Limb (tissue), 2 donors: Measurements from ENCODE around the gene OTUD7B.
"Not testable (repeated sequence)": the region's sequence is repeated elsewhere in the genome, so short reads cannot be mapped to it uniquely, and the experiment has no call there.

Source experiments
- DNase-seq, 2 donors: peaks; one replicate each; pipeline ENCODE4 v3.0.0-alpha.2; 2016; ENCODE audit errors: extremely low spot score in 2 of 2

Gene OTUD7B

DNA sequence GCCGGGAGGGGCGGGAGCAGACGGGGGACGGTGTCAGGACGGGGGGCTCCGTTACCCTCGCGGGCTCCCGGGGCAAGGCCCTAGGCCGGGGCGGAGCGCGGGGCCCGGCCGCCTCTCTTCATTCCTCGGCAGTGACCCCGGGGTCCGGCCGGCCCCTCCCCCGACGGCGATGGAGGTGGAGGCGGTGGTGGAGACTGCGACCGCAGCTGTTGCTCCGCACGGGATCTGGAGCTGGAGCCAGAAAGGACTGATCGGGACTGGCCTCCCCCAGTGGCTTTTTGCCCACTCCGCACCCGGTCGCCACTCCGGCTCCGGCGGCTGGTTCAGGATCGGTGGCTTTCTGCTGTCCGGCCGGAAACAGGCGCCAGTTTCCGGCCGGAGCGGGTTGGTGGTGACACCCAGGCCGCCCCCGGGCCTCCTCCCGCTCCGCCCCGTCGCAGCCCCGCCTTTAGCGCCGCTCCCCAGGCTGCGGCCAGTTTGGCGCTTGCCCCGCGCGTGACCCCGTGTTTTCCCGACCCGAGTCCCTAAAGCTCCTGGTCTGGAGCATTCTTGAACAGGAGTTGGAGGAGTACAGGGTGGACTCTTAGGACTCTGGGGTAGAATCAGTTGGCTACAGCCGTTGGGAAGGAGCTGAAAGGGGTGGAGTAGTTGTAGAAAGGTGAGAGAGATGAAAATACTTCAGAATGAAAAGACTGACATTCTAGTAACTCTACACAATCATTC, at the start of gene OTUD7B:
Gene OTUD7B, minus strand, starts transcription at position 334 of the 723 bp plus-strand sequence. CDS start 33,216 bp downstream, outside the sequence.
- peak; percentile 87 to 92 for DNase-seq

- no peak for DNase-seq
These were observed 49.7 kb upstream of the OTUD7B start for GRCh38 chr1:150060260-150060659.

DNA sequence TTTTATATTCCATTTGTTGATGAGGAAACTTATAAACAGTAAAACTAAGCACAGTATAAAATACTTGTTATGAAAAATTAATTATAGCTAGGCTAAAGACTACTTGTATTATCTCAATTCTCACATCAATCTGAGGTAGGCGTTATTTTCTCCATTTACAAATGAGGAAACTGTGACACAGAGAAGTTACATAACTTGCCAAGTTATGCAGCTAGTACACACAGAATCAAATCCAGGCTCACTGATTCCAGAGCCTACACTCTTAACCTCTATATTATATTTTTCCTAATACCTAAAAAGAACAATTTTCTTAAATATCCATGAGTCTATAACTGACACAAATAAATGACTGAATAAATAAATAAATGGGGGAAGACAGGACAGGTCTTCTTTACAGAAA, 45.9 kb upstream of the OTUD7B start:
- DNase-seq: no peak

- DNase-seq: not testable (repeated sequence)
These were observed 45.0 kb upstream of the OTUD7B start for GRCh38 chr1:150055507-150055906.

DNA sequence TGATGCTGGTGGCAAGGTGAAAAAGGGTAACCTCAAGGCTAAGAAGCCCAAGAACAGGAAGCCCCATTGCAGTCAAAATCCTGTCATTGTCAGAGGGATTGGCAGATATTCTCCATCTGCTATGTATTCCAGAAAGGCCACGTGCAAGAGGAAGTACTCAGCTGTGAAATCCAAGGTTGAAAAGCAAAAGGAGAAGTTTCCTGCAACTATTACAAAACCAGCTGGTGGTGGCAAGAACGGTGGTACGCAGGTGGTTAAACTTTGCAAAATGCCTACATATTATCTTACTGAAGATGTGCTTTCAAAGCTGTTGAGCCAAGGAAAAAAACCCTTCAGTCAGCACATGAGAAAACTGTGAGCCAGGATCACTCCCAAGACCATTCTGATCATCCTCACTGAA, 43.4 kb upstream of the OTUD7B start:
- no peak for DNase-seq

GRCh38 chr1:150051905-150052412, 41.4 kb upstream of the OTUD7B start:
- not testable (repeated sequence) for DNase-seq

DNA sequence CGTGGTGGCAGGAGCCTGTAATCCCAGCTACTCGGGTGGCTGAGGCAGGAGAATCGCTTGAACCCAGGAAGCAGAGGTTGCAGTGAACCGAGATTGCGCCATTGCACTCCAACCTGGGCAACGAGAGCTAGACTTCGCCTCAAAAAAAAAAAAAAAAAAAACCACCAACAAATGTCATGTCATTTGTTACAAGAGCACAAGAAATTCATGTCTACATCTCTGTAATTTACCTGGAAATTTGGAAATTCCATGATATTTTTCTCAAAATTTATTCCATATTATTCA, 40.5 kb upstream of the OTUD7B start:
- DNase-seq: no peak

- no peak for DNase-seq
These were observed 39.4 kb upstream of the OTUD7B start for GRCh38 chr1:150049926-150050325.

DNA sequence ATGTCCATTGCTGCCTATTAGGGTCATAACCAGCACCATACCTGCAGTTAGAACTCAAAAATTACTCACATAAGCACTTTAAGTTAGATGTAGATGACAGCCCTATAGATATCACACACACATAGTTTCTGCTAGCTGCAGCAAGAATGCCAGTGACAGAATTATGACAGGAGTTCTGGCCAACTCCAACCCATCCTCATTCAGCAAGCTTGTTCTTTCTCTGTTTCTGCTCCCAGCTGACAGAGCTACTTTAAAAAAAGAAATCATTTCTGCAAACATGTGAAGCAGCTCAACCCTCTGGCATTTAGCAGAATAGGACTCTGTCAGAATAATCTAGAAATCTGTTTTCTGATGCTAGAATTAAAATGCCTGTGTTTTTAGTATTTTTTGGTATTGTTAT, 23.8 kb upstream of the OTUD7B start:
- DNase-seq: no peak

DNA sequence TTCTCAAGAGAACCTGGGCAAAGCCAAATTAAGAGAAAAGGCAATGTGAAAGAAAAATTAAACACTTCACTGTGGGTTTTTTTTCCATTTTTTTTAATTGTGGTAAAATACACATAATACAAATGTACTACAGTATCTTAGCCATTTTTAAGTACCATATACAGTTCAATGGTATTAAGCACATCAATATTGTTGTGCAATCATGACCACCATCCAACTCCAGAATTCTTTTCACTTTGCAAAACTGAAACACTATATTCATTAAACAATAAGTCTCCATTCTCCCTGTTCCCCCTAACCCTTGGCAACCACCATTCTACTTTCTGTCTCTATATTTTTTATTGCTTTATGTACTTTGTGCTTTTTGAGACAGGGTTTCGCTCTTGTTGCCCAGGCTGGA, 17.8 kb upstream of the OTUD7B start:
- DNase-seq: no peak

GRCh38 chr1:150024156-150024555, 13.6 kb upstream of the OTUD7B start:
- no peak for DNase-seq

- no peak for DNase-seq
These were observed 11.8 kb upstream of the OTUD7B start for GRCh38 chr1:150022357-150022756.

- DNase-seq: no peak
These were observed 10.7 kb upstream of the OTUD7B start for GRCh38 chr1:150021191-150021694.

DNA sequence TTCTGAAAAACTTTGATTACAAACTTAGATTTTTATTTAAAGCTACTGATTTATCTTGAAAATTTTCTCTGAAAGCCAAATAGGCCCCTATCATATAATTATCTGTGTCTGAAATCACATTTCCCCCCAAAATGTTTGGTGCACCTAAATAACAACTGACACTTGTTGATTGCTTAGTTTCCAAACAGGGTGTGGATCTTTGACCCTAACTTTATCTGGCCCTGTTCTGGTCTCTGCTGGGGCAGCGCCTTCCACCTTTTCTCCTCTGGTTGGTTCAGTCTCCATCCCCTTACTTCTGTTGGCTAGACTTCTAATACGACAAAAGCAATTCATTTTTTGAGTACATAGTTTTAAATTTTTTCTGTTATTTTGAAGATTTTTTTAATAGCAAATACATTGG, 10.2 kb upstream of the OTUD7B start:
- no peak for DNase-seq

GRCh38 chr1:150018165-150018564, 7.6 kb upstream of the OTUD7B start:
- DNase-seq: no peak

DNA sequence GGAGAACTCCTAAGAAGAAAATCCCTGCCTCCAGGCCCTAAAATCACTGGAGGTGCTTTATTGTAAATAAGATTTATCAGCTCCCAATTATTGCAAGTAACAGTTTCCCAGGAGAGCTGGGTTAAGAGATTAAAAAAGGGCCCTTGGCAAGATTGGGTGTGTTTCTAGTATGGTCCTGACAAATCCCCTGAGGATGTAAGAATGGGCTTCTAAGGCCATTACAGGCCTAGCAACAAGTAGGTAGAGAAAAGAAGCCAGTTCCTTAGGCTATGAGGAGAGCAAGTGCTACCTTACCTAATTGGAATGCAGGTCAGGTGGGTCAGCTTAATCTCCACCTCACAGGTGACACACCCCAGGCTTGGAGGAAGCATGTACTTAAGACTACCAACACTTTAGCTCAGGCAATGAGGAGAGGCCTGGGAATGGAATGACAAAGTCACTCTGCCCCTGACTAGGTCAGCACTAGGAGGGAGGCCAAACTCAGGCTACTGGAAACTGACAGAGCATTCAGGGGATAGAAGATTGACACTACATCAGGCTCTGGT, 6.8 kb upstream of the OTUD7B start:
- no peak for DNase-seq

- DNase-seq: no peak
These were observed 5.2 kb upstream of the OTUD7B start for GRCh38 chr1:150015651-150016131.

DNA sequence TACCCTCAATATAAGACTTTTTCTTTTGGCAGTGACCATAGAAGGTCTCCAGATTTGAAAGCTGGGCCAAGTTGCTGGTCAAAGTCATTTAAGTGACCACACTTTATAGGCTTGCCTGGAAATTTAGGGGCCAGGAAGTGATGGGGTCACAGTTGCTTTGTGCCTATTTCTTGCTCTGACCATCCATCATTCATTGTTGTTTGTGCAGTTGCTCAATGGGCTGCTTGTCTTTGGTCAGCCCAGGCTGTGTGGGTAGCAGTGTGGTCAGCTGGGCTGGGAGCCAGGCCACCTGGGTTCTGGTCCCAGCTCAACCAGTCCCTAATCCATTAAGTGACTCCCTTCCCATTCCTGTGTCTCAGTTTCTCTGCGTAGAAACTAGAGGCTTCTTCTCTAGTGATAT, 2.1 kb upstream of the OTUD7B start:
- DNase-seq: no peak

GRCh38 chr1:150009604-150010392, 728 bp downstream of the OTUD7B start:
- DNase-seq: peak; percentile 45 to 53

- no peak for DNase-seq
These were observed 1.8 kb downstream of the OTUD7B start for GRCh38 chr1:150008699-150009098.

DNA sequence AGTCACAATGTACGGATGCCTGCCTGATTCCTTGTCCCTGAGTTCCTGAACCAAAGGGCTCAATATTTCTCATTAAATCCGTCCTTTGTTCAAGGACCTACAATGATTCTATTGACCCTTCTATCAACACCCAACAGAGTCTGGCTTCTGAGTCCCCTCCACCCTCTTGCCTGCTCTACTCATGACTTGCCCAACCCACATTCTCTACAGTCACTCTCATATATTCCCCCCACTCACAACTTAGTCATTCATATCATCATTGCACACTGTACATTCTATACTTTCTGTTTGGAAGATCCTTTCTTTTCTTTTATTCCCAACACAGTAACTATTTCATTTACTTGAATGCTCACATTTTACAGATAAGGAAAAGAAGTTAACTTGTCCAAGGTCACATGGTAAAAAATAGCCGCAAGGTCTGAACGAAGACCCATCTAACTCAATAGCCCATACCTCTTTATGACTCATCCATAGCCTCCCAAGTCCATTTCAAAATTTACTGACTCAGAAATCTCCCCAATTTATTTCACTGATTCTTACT, 3.6 kb downstream of the OTUD7B start:
- no peak for DNase-seq

DNA sequence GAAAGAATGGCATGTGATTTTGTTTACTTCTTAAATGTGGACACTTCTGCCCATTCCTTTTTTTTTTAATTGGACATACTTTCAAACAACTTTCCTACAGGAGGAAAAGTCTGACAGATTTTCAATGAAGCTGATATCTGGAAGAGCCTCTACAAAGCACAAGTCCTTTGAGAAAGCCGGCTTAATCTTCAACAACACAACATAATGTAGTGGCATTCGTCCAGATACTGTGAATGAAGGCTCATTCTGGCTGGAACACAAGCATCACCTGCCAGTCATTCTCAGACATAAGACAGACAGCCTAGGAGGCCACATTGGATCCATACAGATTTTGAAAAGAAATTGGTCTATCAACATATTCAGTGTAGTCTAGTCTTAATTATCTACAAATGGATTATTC, 4.9 kb downstream of the OTUD7B start:
- DNase-seq: no peak
